Glomerular endothelial cell (primary cell): ENCODE data around the gene DNASE1. TPM values are rescaled to one million over a fixed set of nuclear protein-coding genes. Genes with fewer than 3 reads are reported as not detected.
"Not testable (repeated sequence)": the region's sequence is repeated elsewhere in the genome, so short reads cannot be mapped to it uniquely, and the experiment has no call there.

Experiments used
- DNase-seq: peaks from one replicate; pipeline ENCODE4 v3.0.0-alpha.2; 2011; ENCODE audit warnings: low read depth, low spot score; ENCODE audit errors: extremely low read depth
- total RNA-seq: library from RNA; depleted of rRNA; stranded (reverse); fragments of >200 nt; gene quantifications from 2 replicates; pipeline ENCODE4 v1.2.3, GENCODE V29; 2015

The DNASE1 gene
- total RNA-seq, 1 donor from 2014 or later, result 14.8 TPM

DNA sequence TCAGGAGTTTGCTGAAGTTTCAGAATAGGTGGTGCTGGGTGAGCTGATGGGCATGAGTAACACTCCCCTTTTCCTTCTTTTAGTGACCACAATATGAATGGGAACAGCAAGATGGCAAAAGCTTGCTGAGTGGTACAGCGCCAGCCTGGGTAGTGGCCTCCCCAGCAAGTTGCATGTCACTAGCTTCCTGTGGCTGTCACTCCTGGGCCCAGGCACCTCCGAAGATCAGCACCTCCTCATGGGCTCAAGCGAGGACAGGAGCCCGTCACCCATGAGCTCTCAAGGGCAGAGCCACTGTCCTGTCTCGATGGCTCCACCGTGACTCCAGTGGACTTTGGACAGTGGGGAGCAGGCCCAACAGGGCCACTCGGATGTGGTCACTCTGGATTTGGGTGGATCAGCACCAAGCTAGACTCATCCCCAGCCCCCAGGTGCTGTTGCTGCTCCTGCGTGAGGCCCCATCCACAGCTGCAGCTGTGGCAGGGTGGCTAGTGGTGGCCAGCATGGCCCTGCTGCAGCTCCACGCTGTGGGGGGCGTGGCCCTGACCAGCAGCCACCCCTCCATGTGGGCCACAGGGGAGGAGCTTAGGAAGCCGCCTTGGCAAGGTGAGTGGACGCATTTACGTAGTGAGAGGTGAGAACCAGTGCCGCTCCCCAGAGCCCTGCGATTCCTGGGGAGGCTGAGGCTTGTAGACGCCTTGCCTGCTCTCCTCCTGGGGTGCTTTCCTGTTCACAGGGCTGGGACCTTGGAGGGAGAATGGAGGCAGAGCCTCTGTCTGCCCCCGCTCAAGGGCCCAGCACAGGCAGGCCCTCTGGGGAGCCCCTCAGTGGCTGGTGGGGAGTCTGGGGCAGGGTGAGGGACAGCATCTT, 13.6 kb upstream of the DNASE1 start:
- no peak for DNase-seq

DNA sequence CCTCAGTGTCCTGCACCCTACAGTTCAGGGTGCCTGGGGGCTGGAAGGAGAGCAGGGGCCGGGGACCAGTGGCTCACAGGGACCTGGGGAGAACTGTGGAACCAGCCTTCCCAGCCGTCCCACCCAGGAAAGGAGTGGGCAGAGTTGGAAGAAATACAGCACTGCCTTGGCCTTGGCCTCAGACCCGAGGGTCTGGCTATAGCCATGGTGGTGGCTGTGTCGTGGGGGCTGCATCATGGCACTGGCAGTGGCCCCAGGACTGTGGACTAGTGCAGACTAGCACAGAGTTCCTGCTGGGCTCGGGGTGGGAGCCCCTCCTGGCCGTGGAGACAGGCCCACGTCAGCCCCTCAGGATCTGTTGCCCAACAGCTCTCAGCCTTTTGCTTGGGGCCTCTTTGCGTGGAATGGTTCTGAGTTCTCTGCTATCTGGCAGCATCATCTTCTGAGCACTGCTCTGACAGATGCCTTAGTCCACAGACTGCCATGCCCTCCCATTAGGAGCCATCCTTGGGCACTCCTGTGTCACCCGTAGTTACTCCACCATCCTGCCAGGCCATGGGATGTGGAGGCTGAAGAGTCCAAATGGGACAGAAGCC, 12.6 kb upstream of the DNASE1 start:
- DNase-seq, result no peak

DNA sequence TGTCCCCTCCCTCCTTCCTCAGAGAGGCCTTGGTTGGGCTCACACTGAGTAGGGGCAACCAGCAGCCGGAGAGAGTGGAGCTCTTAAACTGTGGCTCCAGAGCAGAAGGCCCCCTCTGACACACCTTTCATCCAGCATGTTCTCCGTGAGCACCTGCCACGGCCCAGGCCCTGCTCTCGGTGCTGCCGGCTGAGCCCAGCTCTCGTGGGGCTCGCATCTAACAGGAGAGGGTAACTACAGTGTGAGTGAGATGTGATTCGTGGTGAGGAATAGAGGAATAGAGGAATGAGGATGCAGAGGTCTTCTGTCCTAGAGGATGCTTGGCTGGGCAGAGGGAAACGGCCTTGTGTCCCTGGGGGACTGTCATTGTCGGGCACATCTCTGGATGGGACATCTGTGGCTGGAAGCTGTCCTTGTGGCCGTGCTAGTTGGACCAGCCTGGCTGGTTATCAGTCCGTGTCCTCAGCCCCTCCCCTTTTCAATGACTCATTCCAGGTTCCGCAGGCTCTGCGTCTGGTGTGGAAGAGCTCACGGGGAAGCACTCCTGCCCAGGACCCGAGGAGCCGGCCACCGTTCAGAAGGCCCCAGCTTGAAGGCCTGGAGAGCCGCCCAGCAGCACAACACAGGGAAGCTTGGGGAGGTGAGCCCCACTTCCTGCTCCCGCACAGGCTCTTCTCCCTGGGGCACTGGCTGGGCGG, 11.9 kb upstream of the DNASE1 start:
- no peak for DNase-seq

- DNase-seq, result no peak
Observed at GRCh38 chr16:3643095-3643730, 11.3 kb upstream of the DNASE1 start.

DNA sequence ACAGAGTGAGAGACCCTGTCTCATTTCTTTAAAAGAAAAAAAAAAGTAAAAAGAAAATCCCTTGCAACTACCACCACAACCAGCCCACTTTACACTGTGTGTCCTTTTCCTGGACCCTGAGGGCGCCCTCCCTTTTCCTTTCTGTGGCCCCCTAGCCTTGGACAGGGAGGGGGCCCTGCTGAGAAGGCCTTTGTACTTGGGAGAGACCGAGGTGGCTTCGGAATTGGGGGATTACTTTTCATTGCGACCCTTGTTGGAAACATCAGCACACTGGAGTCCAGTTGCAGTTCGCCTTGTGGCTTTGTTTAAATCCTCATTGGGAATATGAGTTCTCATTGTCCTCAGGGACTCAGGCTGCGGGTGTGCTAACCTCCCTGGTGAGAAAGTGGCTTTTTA, 9.4 kb upstream of the DNASE1 start:
- no peak for DNase-seq

DNA sequence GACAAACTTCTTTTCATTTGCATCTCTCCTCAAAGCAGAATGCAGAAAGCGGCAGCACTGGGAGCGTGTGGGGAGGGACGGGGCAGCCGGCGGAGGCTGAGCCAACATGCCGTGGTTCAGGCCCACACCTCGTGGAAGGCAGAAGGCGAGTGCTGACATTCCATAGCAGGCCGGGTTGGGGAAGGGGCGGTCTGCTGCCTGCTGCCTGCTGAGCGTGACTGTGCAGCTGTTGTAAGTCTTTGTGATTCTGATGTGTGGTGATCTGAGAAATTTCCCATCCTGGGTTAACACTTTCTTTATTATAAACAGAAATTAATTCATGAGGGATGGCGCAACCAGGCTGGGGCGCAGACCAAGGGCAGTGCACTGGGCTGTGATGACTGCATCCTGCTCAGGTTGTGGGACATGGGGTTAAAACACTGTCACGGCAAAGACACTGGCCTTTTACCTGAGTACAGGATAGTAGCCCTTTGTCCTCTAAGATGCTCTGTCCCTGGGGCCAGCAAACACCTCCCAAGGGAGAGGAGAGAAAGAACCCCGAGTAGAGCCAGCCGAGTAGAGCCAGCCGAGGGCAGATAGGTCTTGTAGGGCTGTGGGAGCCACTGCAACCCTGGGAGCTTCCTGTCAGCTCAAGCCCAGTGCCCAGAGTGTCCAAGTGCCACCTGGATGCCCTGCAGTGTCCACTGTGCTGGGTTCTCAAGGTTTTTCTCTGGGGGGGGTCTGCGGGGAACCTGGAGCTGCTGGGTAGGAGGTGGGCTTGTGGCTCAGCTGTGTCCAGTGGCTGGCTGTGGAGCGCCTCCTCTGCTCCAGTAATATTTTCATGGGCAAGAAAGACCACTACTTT, 8.8 kb upstream of the DNASE1 start:
- DNase-seq, result no peak

DNA sequence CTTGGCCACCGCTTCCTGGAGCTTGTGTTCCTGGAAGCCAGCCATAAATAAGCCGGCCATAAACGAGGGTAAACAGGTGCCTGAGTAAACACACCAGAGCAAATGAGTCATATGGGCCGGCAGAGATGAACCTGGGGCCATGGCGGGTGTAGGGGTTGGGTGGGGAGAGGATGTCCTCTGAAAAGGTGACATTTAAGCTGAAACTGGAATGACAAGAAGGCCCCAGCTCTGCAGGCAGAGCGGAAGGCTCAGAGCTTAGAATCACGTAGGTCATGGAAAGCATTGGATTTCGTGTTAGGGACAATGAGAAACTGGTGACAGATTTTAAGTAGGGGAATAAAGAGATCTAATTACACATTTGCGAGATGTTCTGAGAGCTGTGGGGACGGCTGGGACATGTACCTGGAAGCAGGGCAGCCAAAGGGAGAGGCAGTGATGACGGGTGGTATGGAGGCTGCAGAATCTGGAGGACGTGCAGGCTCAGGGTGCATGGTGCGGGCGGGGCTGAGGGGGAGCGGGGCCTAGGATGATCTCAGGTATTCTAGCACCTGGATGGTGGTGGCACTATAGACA, 8.1 kb upstream of the DNASE1 start:
- DNase-seq, result no peak

- no peak for DNase-seq
Observed at GRCh38 chr16:3650631-3651265, 3.7 kb upstream of the DNASE1 start.

DNA sequence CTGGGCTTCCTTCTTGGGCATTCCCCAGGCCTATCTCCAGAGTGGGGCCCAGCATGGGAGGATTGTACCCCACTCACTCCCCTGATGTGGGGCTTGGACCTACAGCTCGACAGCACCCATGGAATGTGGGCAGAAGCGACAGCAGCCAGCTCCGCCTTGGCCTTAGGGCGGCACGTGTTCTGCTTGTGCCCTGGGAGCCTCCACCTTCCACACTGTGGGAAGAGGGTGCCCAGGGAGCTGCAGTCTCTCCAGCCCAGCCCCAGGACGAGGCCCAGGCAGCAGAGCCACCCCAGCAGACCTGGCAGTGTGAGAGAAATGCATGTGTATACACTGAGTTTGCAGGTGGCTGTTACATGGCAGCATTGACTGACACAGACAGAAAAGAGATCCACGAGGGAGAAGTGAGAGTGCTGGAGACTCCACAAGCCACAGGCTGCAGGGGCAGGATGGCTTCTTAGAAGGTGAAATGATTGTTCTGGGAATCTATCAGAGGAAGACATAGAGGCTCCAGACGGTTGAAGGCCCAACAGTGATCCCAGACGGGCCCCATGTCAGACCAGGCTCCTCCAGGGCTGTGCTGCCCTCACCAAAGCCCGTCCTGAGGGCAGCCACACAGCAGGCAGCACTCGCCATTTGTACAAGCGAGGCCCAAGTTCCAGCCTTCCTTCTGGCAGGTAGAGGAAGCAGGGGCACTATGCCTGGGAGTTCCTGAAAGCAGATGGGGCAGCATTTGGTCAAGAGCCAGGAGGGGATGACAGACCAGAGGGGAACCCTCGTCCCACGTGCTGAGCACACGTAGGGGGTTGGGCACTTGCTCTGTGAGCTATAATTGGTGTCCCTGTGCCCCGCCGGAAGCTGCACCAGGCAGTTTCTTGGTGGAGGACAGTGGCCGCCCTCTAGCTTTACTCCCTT, 2.8 kb upstream of the DNASE1 start:
- no peak for DNase-seq

GRCh38 chr16:3652373-3653195, 1.9 kb upstream of the DNASE1 start:
- no peak for DNase-seq

GRCh38 chr16:3655030-3655395, 522 bp downstream of the DNASE1 start:
- DNase-seq, result no peak

GRCh38 chr16:3655396-3656159, 1.1 kb downstream of the DNASE1 start:
- no peak for DNase-seq

- not testable (repeated sequence) for DNase-seq
Observed at GRCh38 chr16:3656160-3656490, 1.6 kb downstream of the DNASE1 start.

- no peak for DNase-seq
Observed at GRCh38 chr16:3656491-3657468, 2.3 kb downstream of the DNASE1 start.

GRCh38 chr16:3659251-3659650, 4.8 kb downstream of the DNASE1 start:
- no peak for DNase-seq

DNA sequence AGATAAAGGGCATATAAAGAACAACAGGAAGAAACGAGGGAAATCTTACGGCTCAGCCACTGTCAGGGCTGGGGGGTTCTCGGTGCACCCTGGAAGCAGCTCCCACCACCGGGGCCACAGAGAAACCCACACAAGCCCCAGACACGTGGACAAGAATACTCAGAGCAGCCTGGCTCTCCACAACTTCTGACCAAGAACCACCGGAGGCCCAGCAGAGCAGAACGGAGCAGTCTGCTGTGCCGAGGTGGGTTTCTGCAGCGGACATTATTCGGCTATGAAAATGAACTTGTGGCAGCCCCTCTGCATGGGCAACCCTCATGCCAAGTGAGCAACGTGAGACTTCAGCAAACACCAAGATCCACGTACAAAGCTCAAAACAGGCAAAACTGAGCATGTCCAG, 6.8 kb downstream of the DNASE1 start:
- DNase-seq, result no peak
